Stimulated activated CD4-positive, alpha-beta T cell treated with anti-CD3 and anti-CD28 coated beads, Interleukin-1b, Interleukin-23, amount 100 ng/mL, for 4 hours (primary cell): ENCODE measurements around the gene PFKP.
"Not testable (repeated sequence)": the region's sequence is repeated elsewhere in the genome, so short reads cannot be mapped to it uniquely, and the experiment has no call there.

ENCODE experiments used
- DNase-seq, 2 donors: peaks; one replicate each; pipeline ENCODE4 v3.0.0-alpha.2; 2020; ENCODE audit warnings: low read depth in 2 of 2

PFKP gene

DNA sequence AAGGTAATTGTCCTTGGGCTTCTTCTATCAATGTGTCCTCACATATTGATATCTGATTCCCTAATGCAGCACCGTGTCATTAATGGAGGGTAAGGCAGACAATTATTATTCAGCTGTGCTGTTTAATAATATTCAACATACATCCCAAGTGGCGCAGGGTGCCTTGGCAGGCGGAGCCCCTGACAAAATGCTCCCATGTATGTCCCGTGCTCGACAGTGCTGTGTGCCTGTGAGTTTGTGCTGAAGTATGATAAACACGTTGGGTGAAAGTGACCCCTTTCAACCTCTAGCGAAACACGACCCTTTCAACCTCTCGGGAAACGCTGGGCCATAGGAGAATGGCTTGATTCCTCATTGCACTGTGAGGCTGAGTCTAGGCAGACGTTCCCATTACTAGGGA is 31.3 kb downstream of the PFKP start:
- no peak for DNase-seq

DNA sequence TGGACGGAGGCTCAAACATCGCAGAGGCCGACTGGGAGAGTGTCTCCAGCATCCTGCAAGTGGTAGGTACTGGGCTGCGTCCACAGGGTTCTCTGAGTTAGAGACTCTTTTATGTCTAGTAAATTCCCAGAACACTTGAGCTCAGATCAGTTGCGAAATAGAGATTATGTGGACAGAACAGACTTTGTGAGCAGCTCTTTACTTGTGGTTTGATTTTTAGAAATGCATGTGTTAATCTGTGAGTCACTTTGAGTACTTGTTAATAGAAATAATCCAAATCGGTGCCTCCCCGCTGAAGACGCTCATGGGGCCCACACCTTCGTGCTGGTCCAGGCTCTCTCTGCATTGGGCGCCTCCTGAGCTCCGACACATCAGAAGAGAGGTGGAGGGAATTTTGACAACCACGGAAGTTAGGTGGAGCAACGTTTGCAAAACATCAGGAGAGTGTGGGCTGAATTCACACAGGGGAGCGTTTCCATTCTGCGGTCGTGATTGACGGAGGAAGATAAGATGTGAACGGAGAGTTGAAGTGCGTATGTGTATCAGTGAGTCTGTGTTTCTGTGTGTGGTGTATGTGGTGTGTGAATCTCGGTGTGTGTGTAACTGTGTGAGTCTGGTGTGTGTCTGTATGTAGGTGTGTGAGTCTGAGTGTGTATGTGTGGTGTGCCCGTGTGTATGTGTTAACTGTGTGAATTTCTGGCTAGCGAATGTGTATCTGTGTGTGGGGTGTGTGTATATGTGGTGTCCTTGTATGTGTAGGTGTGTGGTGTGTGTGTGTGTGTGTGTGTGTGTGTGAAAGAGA is 32.1 kb downstream of the PFKP start:
- DNase-seq, result no peak

DNA sequence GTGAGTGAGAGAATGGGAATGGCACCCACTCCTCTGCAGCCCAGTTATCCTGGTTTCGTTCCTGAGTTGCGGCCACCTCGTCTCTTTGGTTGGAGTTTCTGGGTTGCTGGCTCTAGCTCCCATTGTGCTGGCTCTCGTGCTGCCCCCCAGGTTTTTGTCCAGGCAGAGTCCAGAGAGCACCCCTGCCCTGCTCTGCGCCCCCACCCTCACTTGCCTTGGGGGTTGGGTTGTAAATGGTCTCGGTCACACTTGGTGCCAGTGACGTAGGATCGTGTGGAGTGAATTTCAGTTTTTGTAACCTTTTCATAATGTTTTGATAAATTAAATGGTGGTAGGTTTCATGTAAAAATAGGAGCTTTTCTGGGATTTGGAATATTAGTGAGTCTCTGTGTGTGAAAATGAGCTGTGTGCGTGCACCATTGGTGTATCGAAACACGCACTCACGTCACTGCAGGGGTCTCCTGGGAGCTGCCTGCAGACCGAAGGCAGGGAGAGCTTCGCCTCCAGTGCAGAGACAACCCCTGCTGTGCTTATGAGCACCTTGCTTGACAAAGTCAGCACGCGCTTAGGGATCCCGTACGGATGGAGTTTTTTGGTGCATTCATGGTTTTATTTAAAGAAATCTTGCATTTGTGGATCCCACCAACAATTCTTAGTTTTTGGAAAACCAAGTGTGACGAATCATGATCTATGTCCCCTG is 32.9 kb downstream of the PFKP start:
- DNase-seq, result no peak

DNA sequence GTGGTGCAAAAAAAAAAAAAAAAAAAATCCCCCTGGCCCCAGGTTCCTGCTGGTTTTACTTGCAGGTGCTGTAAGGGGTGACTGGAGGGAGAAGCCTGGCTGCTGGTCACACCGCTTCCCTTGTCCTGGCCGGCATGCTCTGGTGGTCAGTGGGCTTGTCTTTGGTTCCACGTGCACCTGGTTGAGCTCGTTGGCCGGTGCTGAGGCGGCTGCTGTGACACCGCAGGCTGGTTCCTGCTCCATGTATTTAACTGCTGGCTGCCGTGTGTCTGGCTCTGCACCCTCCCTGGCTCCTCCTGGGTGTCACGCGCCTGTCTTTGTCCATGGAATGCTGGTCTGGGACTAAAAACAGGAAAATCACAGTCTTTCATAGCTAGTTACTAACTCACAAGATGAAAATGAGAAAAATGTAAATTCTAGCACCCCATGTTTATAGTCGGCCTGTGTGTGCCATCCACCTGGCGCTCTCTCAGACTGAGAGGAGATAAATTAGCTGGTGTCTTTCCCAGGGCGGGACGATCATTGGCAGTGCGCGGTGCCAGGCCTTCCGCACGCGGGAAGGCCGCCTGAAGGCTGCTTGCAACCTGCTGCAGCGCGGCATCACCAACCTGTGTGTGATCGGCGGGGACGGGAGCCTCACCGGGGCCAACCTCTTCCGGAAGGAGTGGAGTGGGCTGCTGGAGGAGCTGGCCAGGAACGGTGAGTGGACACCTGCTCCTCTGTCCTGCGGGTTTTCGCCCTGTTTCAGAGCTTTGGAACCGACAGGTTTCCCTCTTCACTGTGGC is 33.7 kb downstream of the PFKP start:
- no peak for DNase-seq

DNA sequence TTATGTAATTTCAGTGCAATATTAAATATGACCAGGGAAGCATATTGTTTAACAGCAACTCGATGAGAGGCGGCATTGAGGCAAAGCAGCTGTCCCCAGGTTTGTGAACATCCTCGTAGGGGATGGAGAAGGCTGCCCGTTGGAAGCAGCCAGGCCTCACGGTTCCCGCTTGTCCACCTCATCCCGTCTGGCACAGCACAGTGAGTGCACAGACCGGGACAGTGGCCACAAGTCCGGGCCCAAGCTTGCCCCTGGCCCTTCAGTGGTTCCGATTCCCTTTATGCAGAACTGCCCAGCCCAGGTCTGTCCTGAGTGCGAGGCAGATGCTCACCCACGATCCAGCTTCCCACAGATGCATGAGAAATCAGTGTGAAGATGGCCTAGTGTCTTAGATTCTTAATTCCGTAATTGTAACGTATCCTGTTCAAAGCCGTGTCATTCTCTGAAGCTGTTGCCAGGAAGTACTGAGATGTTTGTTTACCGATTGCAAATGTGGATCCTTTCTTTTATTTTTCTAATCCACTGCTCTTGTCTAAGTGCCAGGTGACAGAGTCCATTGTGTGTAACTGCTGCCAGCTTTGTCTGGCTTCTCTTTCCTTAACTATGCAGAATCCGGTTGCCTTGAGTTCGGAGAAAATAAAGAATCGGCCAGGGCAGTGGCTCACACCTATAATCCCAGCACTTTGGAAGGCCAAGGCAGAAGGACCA is 35.5 kb downstream of the PFKP start:
- DNase-seq, result no peak

DNA sequence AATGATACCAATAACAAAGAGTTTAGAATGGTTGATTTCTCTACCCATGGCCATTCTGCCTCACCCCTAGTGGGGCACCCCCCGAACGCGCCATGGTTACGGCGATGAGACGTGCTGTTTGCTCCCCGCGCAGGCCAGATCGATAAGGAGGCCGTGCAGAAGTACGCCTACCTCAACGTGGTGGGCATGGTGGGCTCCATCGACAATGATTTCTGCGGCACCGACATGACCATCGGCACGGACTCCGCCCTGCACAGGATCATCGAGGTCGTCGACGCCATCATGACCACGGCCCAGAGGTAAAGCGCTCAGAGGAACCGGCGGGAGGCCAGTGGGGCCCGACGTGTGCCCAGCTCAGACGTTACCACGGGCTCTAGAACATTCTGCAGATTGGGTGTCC is 36.3 kb downstream of the PFKP start:
- DNase-seq, result no peak

DNA sequence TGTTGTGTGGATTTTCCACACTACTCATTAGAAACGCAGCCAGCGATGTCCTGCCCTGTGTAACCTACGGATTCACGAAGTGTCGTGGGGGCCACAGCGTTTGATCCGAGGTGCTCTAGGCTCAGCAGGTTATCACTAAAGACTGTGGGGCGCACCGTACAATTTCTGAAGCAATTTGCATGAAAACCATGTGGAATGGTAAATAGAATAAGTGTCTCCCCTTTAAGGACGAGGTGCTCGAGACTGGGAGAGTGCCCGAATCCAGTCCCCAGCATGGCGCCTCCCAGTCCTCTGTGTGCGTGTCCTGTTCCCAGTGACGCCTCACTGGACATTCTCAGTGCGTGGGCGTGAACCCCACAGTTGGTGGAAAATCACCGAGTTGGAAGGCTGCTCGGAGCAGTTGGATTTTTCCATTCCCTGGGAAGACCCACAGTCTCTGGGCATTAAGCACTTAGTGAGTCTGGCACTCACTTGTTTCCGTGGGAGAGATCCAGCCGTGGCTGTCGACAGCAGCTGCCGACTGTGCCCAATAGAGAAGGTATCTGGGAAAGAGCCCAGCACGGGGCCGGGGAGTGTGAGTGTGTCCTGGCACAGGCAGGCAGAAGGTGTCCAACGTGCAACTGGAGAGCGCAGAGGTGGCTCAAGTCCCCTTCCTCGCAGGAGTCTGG is 37.0 kb downstream of the PFKP start:
- no peak for DNase-seq

DNA sequence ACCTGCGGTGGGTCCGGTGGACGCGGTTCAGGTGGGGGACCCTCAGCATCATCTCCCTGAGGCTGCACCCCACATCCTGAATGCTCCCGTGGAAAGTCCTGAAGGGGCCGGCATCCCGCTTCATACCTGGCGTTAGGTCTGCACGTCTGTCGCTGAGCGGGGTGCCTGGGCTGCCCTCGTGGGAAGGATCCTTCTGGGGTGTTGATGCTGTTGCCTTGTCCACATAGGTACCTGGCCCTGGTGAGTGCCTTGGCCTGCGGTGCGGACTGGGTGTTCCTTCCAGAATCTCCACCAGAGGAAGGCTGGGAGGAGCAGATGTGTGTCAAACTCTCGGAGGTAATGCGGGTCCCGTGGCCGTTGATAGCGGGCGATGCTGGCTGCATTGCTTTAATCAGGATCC is 37.8 kb downstream of the PFKP start:
- no peak for DNase-seq

DNA sequence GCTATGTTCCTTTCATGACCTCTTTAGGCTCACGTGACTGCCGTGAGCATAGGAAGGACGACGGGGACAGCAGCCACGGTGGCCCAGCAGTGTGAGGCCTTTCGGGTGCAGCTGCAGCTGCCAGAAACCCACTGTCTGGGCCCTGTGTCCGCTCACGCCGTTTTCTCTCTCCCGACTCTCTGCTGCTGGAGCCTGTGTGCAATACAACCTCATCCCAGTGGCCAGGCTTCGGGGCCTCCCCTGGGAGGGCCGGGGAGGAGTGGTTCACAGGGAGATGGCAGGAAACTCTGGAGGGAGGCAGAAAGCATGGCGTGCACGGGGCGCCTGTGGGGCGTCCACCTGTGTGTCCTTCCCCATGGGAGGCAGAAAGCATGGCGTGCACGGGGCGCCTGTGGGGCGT is 38.6 kb downstream of the PFKP start:
- no peak for DNase-seq

DNA sequence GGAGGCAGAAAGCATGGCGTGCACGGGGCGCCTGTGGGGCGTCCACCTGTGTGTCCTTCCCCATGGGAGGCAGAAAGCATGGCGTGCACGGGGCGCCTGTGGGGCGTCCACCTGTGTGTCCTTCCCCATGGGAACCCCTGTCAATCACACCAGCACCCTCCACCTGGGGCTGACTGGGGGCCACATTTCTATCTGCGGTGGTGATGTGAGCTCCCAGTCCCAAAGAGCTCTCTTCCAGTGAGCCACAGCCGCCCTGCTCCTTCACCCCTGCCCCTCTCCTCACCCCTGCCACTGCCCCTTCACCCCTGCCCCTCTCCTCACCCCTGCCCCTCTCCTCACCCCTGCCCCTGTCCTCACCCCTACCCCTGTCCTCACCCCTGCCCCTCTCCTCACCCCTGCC is 39.0 kb downstream of the PFKP start:
- not testable (repeated sequence) for DNase-seq

DNA sequence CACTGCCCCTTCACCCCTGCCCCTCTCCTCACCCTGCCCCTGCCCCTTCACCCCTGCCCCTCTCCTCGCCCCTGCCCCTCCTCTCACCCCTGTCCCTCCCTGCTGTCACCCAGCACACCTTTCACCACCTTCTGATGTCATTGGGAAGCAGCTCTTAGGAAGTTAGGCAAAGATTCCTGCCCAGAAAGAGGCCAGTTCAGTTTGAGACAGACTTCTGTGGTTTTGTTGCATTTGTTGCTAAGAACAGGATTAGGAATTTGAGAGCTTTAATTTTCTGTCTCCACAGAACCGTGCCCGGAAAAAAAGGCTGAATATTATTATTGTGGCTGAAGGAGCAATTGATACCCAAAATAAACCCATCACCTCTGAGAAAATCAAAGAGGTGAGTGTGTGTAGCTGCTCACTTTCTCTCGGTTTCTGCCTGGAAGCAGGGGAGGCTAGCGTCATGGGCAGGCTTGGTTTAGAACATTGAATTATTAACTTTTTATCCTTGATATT is 39.6 kb downstream of the PFKP start:
- DNase-seq, result no peak

DNA sequence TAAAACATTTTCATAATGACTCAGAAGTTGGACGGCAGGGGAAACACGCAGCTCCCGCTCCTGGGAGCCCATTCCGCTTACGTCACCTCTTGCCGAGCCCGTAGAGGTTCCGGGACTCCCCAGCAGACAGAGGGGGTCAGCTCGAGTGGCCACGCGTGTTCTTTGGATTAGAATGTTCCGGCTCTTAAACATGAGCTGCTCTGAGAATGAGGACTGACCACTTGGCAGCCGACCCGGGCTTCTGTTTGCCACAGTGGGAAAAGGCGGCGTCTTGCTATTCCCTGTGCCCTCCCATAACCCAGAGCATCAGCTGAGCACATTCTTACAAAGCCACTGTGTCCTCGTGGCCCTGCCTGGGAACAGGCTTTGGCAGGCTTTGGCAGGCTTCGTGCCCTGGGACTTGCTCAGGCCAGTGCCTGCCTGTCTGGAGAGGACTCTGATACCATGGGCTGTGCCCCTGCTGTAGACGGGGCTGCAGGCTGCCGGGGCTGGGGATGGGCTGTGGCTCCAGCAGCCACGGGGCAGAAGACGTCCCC is 40.1 kb downstream of the PFKP start:
- no peak for DNase-seq

DNA sequence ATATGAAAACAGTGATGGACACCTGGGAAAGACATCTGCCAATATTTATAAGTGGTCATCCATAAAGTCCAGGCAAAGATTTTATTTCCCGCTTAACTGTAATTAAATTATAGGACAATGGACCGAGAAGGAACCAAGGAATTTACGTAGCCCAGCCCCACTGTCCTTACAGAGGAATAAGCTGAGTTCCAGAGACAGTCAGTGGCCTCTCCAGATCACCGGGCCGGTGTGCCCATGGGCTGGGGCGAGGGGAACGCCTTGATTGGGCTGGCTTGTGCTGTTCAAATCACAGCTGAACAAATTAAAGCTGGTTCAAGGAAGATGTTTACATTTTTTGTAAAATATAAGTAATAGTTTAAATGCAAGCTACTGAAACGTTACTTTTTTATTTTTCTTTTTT is 40.7 kb downstream of the PFKP start:
- DNase-seq, result no peak

DNA sequence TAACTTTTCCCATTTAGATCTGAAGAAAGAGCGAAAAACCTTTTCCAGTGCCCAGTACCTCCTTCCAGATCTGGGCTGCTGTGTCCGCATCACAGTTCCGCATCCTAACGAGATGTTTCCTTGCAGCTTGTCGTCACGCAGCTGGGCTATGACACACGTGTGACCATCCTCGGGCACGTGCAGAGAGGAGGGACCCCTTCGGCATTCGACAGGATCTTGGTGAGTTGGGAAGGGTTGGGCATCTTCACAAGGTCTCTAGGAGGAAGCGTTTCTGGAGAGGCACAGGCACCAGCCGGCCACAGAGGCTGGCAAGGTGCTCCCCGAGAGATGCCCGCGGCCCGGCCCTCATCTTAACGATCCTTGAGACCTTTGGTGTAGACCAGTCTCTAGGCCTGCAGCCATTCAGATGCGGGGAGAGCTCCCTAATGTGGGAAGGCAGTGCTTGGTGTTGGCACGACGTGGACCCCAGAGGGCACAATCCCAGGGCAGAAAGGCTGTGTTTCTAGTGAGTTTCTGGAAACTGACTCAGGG is 41.3 kb downstream of the PFKP start:
- no peak for DNase-seq

DNA sequence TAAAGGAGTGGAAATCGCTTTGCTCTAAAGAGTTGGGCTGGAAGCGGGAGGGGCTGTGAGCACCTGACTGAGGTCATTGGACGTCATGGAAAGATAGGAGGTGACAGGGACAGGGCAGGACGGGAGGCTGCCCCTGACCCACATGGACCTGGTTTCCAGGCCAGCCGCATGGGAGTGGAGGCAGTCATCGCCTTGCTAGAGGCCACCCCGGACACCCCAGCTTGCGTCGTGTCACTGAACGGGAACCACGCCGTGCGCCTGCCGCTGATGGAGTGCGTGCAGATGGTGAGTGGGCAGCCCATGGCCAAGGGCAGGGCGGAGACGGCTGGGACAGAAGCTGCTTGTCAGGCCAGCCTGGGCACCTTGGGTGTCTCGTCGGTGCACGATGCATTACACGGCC is 41.8 kb downstream of the PFKP start:
- DNase-seq, result no peak

DNA sequence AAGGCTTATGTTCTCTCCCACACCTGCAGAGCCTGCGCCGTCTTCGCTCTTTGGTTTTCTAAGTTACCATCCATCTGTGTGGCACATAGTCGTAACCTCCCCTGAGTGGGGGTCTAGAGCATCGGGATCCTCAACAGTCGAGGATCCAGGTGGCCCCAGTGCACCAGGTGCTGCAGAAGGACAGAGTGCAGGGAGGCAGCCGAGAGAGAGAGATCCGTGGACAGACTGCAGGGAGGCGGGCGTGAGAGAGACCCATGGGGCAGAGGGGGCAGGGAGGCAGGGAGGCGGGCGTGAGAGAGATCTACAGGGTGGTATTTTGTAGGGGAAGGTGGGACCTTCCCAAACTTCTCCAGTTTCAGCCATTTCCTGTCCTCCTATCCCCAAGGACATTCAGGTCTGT is 42.3 kb downstream of the PFKP start:
- DNase-seq, result no peak

DNA sequence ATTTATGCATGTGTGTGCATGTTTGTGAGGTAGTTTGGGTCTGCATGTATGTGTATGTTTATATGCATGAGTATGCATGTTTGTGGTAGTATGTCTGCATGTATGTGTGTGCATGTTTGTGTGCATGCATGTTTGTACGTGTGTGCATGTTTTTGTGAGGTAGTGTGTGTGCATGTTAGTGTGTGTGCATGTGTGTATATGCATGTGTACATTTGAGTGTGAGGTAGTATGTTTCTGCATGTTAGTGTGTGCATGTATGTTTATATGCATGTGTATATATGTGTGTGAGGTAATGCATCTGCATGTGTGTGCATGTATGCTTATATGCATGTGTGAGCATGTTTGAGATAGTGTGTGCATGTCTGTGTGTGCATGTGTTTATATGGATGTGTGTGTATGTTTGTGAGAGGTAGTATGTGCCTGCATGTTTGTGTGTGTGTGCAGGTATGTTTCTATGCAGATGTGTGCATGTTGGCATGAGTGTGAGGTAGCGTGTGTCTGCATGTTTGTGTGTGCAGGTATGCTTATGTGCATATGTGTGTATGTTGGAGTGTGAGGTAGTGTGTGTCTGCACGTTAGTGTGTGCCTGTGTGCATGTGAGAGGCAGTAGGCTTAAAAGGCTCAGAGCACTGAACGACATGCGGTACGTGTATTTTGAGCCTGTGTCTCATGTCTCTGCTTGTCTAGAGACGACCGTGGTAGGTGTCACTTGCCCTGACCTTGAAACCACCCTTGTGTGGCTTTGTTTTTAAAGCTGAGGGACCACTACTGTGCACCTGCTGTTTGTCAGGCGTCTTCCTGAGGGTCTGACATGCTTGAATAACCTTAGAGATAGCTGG is 43.7 kb downstream of the PFKP start:
- DNase-seq, result no peak

DNA sequence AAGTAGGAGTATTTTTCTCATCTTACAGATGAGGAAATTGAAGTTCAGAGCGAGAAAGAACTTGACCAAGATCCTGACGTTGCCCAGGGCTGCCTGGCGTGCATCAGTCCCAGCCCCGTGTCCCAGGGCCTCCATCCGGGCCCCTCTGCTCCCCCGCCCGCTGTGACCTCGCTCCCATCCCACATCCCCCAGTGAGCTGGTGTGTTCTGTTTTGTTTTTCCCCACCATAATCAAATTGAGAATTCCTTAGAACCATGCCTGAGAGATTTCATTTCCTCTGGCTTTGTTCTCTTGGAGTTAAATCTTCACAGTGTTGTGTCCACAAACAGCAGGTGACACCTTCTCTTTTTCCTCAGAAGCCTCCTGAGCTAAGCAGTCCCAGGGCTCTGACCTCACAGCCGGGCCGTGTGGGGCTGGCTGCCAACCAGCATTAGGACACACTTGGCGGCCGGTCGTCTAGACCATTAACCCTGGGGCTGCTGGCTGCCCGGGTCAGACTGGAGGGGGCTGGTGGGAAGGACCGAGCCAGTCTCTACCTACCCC is 44.3 kb downstream of the PFKP start:
- DNase-seq, result no peak

DNA sequence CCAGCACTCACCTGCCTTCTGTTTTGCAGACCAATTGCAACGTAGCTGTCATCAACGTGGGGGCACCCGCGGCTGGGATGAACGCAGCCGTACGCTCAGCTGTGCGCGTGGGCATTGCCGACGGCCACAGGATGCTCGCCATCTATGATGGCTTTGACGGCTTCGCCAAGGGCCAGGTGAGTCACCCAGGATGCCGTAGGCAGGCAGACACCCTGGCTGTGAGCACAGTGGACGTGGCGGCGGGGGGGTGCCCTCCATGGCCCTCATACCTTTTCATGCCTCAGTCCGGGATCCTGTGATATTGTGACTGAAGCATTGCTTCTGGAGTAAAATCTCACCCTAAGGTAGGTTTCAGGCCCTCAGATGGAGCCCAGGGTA is 46.0 kb downstream of the PFKP start:
- DNase-seq, result no peak

DNA sequence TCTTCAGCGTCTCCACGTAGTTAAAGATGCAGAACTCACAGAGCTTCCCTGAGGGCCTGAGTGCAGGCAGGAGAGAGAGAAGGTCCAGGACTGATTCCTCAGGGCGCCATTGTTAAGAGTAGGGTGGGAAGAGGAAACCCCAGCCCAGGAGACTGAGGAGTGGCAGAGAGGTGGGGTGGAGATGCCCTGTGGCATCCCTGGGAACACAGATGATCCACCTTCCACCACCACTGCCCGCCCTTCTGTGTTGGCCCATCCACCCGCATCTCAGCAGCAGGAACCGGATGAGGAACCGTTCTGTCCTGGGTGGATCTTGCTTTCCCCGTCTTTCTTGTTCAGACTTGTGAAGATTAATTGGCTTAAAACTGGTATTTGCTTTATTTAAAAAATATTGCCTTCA is 48.3 kb downstream of the PFKP start:
- no peak for DNase-seq
